HG03521 (cell line): ENCODE data around the gene ZNF133.
"Not testable (repeated sequence)": the region's sequence is repeated elsewhere in the genome, so short reads cannot be mapped to it uniquely, and the experiment has no call there.

ENCODE experiments used
- ATAC-seq: cut with Tn5 transposase; IDR thresholded peaks from one replicate; pipeline ENCODE4 v1.9.1; 2021; ENCODE audit warnings: mild to moderate bottlenecking, moderate library complexity; ENCODE audit not compliant: unreplicated experiment

Gene ZNF133

GRCh38 chr20:18284805-18285533 lies 3.4 kb upstream of the ZNF133 start:
- no peak for ATAC-seq

DNA sequence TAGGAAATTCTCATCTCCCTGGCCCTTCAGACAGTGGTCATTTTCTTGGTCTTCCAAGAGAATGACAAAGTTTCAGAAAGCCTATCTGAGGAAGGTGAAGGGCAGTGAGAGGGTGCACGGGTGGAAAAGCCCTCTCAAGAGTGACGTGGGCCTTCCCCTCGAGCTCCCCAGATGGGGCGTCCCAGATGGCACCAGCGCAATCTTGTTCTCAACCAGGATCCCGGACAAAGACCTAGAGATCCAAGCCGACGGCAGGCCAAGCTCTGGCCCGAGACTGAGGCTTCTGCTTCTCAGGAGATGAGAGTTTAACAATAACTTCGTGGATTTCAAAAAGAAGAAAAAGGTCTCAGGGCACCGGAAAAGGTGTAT lies 797 bp upstream of the ZNF133 start:
- ATAC-seq, result no peak

DNA sequence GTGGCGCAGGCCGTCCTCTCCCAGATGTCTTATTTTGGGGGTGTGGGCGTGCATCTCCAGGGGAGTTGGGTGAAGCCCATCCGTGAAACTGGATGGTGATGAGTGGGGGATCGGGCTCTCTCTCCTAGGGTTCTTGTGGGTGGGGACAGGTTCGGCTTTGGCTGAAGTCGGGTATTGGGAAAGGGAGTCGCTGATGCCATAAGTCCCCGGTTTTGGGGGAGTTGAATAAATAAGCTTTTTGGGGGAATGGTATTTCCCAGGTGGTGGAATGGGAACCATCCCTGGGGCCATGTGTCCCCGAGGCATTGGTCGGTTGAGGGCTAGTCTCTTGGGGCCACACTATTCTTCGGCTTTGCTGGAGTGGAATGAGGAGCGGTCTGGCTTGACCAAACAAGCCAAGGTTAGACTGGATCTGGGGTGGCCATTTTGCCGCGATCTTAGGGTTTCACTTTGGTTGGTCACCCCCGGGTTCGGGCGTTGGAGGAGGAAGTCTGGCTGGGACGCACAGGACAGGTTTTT lies 481 bp downstream of the ZNF133 start:
- no peak for ATAC-seq

- no peak for ATAC-seq
Measured at GRCh38 chr20:18289306-18289705, 979 bp downstream of the ZNF133 start.

DNA sequence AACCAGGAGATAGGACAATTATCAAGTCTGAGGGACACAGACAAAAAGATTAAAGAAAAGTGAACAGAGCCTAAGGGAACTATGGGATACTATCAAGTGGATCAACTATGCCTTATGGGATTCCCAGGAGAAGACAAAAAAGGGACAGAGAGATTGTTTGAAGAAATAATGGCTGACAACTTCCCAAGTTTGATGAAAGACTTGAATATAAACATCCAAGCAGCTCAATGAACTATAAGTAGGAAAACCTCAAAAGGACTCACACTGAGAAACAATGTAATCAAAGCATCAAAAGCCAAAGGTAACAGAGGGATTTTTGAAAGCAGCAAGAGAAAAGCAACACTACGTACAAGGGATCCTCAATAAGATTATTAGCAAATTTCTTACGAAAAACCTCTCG lies 11.0 kb downstream of the ZNF133 start:
- no peak for ATAC-seq

DNA sequence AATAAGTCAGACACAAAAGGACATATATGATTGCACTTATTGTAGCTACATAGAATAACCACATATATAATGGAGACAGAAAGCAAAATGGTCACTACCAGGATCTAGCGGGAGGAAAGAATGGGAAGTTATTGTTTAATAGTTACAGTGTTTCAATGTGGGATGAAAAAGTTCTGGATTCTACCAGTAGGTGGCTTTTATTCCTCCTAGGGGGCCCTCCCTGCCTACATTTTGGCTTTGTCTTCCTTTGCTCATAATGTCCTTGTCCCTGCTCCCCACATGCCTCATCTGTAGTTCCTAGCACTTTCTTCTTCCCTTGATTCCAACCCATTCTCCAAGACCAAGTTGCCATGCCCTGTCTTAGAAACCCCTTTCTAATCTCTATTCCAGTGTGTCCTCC lies 16.3 kb downstream of the ZNF133 start:
- no peak for ATAC-seq

- no peak for ATAC-seq
Measured at GRCh38 chr20:18307301-18307700, 19.0 kb downstream of the ZNF133 start.

DNA sequence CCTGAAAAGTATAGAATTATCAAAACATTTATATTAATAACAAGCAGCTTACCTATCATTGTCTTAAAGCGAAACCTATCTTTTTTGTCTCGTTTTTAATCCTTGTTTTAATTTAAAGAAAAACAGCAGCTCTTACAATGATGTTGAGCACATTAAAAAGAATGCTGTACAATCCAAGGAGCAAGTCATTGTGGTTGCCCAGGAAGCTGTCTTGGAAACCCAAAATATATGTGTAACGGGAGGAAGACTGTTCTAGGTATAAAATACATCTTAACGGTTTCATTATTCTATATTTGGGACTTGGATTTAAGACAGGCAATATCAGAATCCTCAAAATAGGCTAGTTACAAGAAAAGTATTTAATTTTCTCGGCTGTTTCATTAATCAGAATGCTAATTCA lies 21.7 kb downstream of the ZNF133 start:
- ATAC-seq, result no peak

- ATAC-seq, result no peak
Measured at GRCh38 chr20:18310592-18310991, 22.3 kb downstream of the ZNF133 start.

- no peak for ATAC-seq
Measured at GRCh38 chr20:18312723-18313122, 24.4 kb downstream of the ZNF133 start.

DNA sequence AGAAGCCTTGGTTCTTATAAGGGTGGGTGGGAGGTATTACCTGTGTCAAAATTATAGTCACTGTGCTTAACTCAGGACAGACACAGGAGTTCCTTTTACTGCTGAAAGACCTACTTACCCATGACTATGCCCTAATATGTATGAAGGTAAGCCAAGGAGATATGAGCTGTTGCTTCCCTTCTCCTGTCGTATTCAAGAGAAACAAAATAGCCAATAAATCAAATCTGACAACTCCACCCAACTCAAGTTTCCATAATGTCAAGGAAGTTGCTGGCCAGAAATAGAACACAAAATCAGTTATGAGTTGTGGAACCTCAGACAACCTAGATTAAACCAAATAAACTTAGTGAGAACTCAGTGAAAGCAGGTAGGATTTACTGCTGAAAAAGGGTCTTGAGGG lies 25.1 kb downstream of the ZNF133 start:
- ATAC-seq, result no peak

DNA sequence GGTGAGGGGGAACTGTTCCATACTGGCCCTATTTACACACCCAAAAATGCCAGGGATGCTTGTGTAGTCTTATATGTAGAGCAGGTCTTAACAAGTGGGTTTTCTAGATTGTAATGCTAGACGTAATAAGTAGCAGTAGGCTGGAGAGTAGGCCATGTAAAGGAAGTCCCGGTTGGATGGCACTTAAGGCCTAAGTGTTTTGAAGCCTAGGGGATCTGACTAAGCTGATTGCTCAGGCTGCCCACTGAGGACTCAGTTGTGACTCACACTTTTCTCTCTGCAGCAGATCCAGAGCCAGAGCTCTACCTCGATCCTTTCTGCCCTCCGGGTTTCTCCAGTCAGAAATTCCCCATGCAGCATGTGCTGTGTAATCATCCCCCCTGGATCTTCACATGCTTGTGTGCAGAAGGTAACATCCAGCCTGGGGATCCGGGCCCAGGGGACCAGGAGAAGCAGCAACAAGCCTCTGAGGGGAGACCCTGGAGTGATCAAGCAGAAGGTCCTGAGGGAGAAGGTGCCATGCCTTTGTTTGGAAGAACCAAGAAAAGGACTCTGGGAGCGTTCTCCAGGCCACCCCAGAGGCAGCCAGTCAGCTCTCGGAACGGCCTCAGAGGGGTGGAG lies 26.6 kb downstream of the ZNF133 start:
- ATAC-seq, result no peak

DNA sequence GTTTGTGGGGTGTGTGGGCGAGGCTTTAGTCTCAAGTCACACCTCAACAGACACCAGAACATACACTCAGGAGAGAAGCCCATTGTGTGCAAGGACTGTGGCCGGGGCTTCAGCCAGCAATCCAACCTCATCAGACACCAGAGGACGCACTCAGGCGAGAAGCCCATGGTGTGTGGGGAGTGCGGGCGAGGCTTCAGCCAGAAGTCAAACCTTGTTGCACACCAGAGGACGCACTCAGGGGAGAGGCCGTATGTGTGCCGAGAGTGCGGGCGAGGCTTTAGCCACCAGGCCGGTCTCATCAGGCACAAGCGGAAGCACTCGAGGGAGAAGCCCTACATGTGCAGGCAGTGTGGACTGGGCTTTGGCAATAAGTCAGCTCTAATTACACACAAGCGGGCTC lies 27.8 kb downstream of the ZNF133 start:
- no peak for ATAC-seq

- ATAC-seq, result no peak
Measured at GRCh38 chr20:18321316-18321715, 33.0 kb downstream of the ZNF133 start.

DNA sequence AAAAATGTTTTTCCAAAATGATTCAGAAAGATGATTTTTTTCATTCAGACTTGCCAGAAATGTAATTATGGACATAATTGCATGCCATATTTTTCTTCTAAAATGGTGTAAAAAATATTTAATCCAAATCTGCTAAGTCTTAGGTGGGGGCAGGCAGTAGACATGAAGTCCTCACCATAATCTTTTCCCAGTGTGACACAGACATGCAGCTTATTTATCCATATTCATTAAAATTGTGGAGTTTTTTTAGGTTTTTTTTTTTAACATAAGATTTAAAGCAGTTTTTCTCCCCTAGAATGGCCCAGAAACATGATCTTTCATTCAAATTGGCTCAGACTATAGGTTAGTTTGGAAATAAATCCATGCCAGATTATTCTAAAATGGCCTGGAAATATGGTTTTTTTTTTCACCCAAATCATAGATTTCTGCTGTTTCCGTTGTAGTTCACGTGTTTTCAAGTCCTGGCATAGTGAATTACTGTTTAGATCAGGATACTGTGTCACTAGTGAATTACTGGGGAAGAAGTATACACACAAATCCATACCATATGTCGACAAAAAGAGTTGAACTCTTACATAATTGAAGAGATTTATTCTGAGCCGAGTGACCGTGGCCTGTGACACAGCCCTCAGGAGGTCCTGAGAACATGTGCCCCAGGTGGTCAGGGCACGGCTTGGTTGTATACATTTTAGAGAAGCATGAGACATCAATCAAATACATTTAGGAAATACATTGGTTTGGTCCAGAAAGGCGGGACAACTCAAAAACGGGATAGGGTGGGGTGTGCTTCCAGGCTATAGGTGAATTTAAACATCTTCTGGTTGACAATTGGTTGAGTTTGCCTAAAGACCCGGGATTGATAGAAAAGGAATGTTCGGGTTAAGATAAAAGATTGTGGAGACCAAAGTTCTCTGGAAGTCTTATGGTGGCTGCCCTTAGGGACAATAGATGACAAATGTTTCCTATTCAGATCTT lies 33.9 kb downstream of the ZNF133 start:
- ATAC-seq, result no peak

GRCh38 chr20:18323705-18324104 lies 35.4 kb downstream of the ZNF133 start:
- ATAC-seq, result no peak

DNA sequence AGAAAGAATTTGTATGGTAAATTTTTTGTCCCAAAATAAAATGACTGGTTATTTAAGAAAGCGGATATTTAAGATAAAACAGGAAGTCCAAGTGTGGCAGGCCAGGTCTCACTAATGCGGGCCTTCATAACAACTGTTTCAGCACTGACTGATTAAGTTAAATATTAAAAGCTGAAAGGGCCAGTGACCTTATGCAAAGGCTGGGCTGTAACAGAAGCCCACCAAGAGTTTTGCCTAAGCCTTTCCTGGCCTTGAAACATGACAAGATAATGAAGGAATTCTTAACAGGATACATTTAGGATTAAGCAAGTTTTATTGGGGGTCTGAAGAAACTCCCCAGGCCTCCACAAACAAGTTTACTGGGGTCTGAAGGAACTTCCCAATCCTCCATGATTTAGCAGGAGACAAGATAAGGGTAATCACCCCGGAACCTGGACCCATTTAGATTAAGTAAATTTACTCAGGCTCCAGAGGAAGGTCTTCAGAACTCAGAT lies 36.3 kb downstream of the ZNF133 start:
- ATAC-seq, result no peak

DNA sequence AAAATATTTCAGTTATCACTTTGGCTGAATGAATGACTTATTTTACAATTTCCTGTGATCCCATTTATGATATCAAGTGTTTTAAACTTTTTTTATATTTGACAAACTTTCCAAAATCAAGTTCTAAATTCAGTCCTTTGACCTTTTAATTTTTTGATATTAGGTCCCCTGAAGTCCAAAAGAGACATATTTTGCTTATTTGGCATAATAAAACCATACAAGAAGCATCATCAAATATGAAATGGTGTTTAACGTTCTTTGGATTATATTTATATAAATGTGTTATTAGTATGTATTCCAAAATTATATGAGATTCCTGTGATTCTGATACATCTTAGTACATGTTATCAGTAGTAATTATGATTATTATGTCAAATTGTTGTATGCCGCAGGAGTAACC lies 38.7 kb downstream of the ZNF133 start:
- no peak for ATAC-seq

GRCh38 chr20:18331694-18332093 lies 43.4 kb downstream of the ZNF133 start:
- no peak for ATAC-seq

DNA sequence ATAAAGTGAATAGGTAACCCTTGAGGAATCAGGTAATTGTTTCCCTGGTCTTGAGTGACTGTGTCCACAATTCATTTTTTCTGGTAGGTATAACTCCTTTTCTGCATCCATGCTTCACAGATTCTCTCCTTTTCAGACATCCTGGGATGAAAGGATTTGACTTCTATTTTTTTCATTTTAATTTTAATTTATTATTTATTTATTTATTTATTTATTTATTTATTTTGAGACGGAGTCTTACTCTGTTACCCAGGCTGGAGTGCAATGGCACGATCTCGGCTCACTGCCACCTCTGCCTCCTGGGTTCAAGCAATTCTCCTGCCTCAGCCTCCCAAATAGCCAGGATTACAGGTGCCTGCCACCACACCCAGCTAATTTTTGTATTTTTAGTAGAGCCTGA lies 61.4 kb downstream of the ZNF133 start:
- ATAC-seq, result not testable (repeated sequence)

GRCh38 chr20:18359854-18360253 lies 71.5 kb downstream of the ZNF133 start:
- ATAC-seq, result no peak
